GM12878 (cell line): Measurements from ENCODE around the gene PMS1. TPM values are rescaled to one million over a fixed set of nuclear protein-coding genes. Genes with fewer than 3 reads are reported as not detected.

Source experiments
- ATAC-seq: fragments of 200-7000 bp; cut with Tn5 transposase; 3 replicates; pipeline ENCODE4 v1.9.1; 2020; ENCODE audit warnings: mild to moderate bottlenecking, moderate library complexity
- BruUV-seq: library from RNA; stranded (reverse); fragments of 400-500 nt; replicated peaks from 2 replicates; lab custom pipeline; 2021; lab: Mats Ljungman, UMichigan
- CTCF ChIA-PET: fragments of 300-600 bp; sonication (Branson Sonifier 250); formaldehyde crosslinking; extraction: SDS; loops from one replicate; lab custom pipeline; 2021; ENCODE audit warnings: inconsistent platforms; lab: Yijun Ruan, JAX
- POLR2A ChIA-PET: fragments of 350-600 bp; formaldehyde crosslinking; extraction: SDS; loops from one replicate; lab custom pipeline; 2021; ENCODE audit warnings: inconsistent platforms; lab: Charles Lee
- RAD21 ChIA-PET: fragments of 300-600 bp; sonication (Branson Sonifier 250); formaldehyde crosslinking; loops from one replicate; lab custom pipeline; 2023; ENCODE audit warnings: antibody characterized with exemption; ENCODE audit not compliant: unreplicated experiment; lab: Charles Lee
- SMC1A ChIA-PET: fragments of 300-600 bp; sonication (Branson Sonifier 250); formaldehyde crosslinking; loops from one replicate; lab custom pipeline; 2023; ENCODE audit not compliant: unreplicated experiment, uncharacterized antibody; lab: Charles Lee
- DNase-seq: peaks from one replicate; pipeline ENCODE4 v3.0.0-alpha.2; 2011; ENCODE audit warnings: low read depth, low spot score
- FAIRE-seq: peaks from 3 replicates; lab custom pipeline; 2011; peaks lifted over from hg19 to GRCh38; lab: Jason Lieb, UNC
- H2AFZ ChIP-seq: 2 replicates; pipeline ENCODE4 v1.6.0; 2011; ENCODE audit warnings: low read depth, low read length, control low read depth; ENCODE audit not compliant: control insufficient read depth
- H3K27ac ChIP-seq: 2 replicates; pipeline ENCODE4 v1.5.1; 2011; ENCODE audit warnings: control low read depth; ENCODE audit not compliant: control insufficient read depth, insufficient read depth
- H3K27me3 ChIP-seq, 2 experiments: replicated peaks in 1 of 2; 2 replicates each; pipeline versions ENCODE4 v1.6.0 to v1.6.1; 2011; ENCODE audit warnings: low read length in 1 of 2; ENCODE audit not compliant: control insufficient read depth in 2 of 2, insufficient read depth in 2 of 2
- H3K36me3 ChIP-seq, 2 experiments: 2 replicates each; pipeline ENCODE4 v1.5.1; 2011; ENCODE audit warnings: low read length in 1 of 2; ENCODE audit not compliant: control insufficient read depth in 2 of 2, insufficient read depth in 2 of 2
- H3K4me1 ChIP-seq: 2 replicates; pipeline ENCODE4 v1.6.1; 2011; ENCODE audit warnings: mild to moderate bottlenecking, low read length, moderate library complexity, mixed read lengths; ENCODE audit not compliant: control insufficient read depth, insufficient read depth
- H3K4me2 ChIP-seq: 2 replicates; pipeline ENCODE4 v1.6.0; 2011; ENCODE audit warnings: control low read depth; ENCODE audit not compliant: control insufficient read depth, insufficient read depth
- H3K4me3 ChIP-seq: fragments of 200-600 bp; sonication (generic); 2 replicates; pipeline ENCODE4 v1.5.1; 2016
- H3K79me2 ChIP-seq: 2 replicates; pipeline ENCODE4 v1.6.0; 2011; ENCODE audit warnings: low read length; ENCODE audit not compliant: control insufficient read depth, insufficient read depth
- H3K9ac ChIP-seq: 2 replicates; pipeline ENCODE4 v1.8.0; 2011; ENCODE audit warnings: low read length, control low read depth, mixed read lengths; ENCODE audit not compliant: control insufficient read depth, insufficient read depth
- H3K9me3 ChIP-seq: replicated peaks from 3 replicates; pipeline ENCODE4 v1.5.1; 2011; ENCODE audit warnings: mild to moderate bottlenecking, low read length; ENCODE audit not compliant: control insufficient read depth, insufficient read depth
- H4K20me1 ChIP-seq: 2 replicates; pipeline ENCODE4 v1.6.0; 2011; ENCODE audit not compliant: control insufficient read depth, insufficient read depth
- CEBPZ ChIP-seq: fragments of 150-350 bp; IDR thresholded peaks from 2 replicates; pipeline ENCODE4 v1.6.1; 2016; ENCODE audit warnings: low read depth, low read length
- E4F1 ChIP-seq: fragments of 450-650 bp; IDR thresholded peaks from 2 replicates; pipeline ENCODE4 v1.6.1; 2018; ENCODE audit warnings: borderline replicate concordance, mild to moderate bottlenecking; ENCODE audit not compliant: partially characterized antibody
- EZH2 ChIP-seq: IDR thresholded peaks from 2 replicates; pipeline ENCODE4 v1.6.1; 2012; ENCODE audit warnings: low read depth, mild to moderate bottlenecking, control low read depth, inconsistent platforms, low read length, borderline replicate concordance; ENCODE audit not compliant: control insufficient read depth
- NFXL1 ChIP-seq: fragments of 450-650 bp; IDR thresholded peaks from 2 replicates; pipeline ENCODE4 v1.6.1; 2017; ENCODE audit warnings: antibody characterized with exemption, mild to moderate bottlenecking, borderline replicate concordance
- PRDM15 ChIP-seq: fragments of 450-650 bp; formaldehyde crosslinking; IDR thresholded peaks from 2 replicates; pipeline ENCODE4 v1.4.0; 2020; ENCODE audit warnings: mild to moderate bottlenecking, moderate library complexity
- RUNX3 ChIP-seq: IDR thresholded peaks from 2 replicates; pipeline ENCODE4 v1.6.1; 2012; ENCODE audit warnings: low read length, inconsistent platforms
- TAF1 ChIP-seq: IDR thresholded peaks from 2 replicates; pipeline ENCODE4 v1.6.1; 2011; ENCODE audit warnings: mild to moderate bottlenecking, low read depth, low read length, borderline replicate concordance
- USF2 ChIP-seq: IDR thresholded peaks from 2 replicates; pipeline ENCODE4 v1.6.1; 2011; ENCODE audit warnings: low read depth, low read length, improper control_type of control experiment, borderline replicate concordance
- in situ Hi-C: fragments of 300-500 bp; cut with MboI; formaldehyde crosslinking; loops from 9 replicates; pipeline ENCODE4 v1.14.3; 2018; ENCODE audit warnings: mixed read lengths
- intact Hi-C: fragments of 100-400 bp; cut with micrococcal nuclease; formaldehyde crosslinking; loops from one replicate; pipeline ENCODE4 v1.14.2; 2022; ENCODE audit not compliant: unreplicated experiment
- polyA plus RNA-seq, 11 experiments: library from polyadenylated mRNA; depleted of rRNA in 4 of 11; unstranded in 6 of 11; stranded (reverse) in 5 of 11; fragments of >200 nt; fragmentation: Nextera tagmentation in 4 of 11; fragmentation: Illumina TruSeq in 1 of 11; extraction: Ambion mirVana in 4 of 11; extraction: Trizol in 1 of 11; gene quantifications; 1 replicate in 1 of 11; 2 replicates in 10 of 11; pipeline versions ENCODE4 v1.2.1 to v1.2.3, GENCODE V29; 2011 to 2016; ENCODE audit warnings: inconsistent platforms in 2 of 11, missing spikeins in 2 of 11, low read depth in 1 of 11
- total RNA-seq, 4 experiments: library from RNA; depleted of rRNA in 3 of 4; stranded (reverse); fragments of >200 nt in 3 of 4; fragmentation: Illumina TruSeq in 1 of 4; extraction: Trizol in 1 of 4; gene quantifications; 2 replicates each; pipeline versions ENCODE4 v1.2.1 to v1.2.3, GENCODE V29; 2013 to 2021

The PMS1 gene
- total and polyA plus RNA-seq, 10 of the 15 experiments (the other 5 are each of a cell fraction or from before 2014, with no cell fraction given) = 18.7 to 50.6 (median 29.5) TPM

- TF ChIP-seq E4F1 = no peak
Measured at GRCh38 chr2:189798312-189799029, 14.2 kb downstream of the PMS1 start (continued).

- Histone ChIP-seq H3K4me3 (no peak overlapping the region), H3K27me3 (no peaks in the 10 kb centered on the region), H3K79me2 (peaks cover 1% of the 10 kb centered on the region), H3K9ac (no peak overlapping the region), H4K20me1 (no peaks in the 10 kb centered on the region), H3K9me3 (no peaks in the 10 kb centered on the region), H3K4me2 (no peak overlapping the region), H3K4me1 (no peaks in the 10 kb centered on the region), H3K27ac (no peak overlapping the region), H3K36me3 (peaks cover 3 to 22% of the 10 kb centered on the region in 2 experiments; a peak in 3 of 4 replicates), H2AFZ (no peak overlapping the region)
- no peak for FAIRE-seq
- CTCF ChIA-PET = interaction anchor here (0.8 to 3.7 kb wide), 28 partner anchors 8 to 558 kb away, joined by 3 to 45 read pairs (median 4); no protein-coding TSS in a partner anchor
- intact Hi-C loops = no loop called here
- no peak for ATAC-seq
- BruUV-seq = no TSS peak
- in situ Hi-C loops = loop anchor here (5.0 kb wide), 1 partner anchor 268 kb away; no protein-coding TSS in a partner anchor
- POLR2A ChIA-PET = interaction anchor here (0.6 to 1.5 kb wide), 3 partner anchors 14 to 26 kb away, joined by 3 to 7 read pairs (median 3); no protein-coding TSS in a partner anchor
- RAD21 ChIA-PET = interaction anchor here (0.5 to 2.7 kb wide), 19 partner anchors 8 to 466 kb away, joined by 3 to 26 read pairs (median 4); partner anchors contain the start of genes ASNSD1, MSTN and OSGEPL1
- SMC1A ChIA-PET = interaction anchor here (0.6 to 2.7 kb wide), 20 partner anchors 8 to 328 kb away, joined by 3 to 15 read pairs (median 4); partner anchors contain the start of gene OSGEPL1
- DNase-seq = no peak
- no peak for TF ChIP-seq CEBPZ
- TF ChIP-seq EZH2 = no peak
- TF ChIP-seq RUNX3 = no peak
- no peak for TF ChIP-seq NFXL1
- TF ChIP-seq TAF1 = no peak
- TF ChIP-seq USF2 = no peak
- no peak for TF ChIP-seq PRDM15
Measured at GRCh38 chr2:189799030-189799331, 14.7 kb downstream of the PMS1 start.
